ENCODE results near the gene RASSF5. TPM values are rescaled to one million over a fixed set of nuclear protein-coding genes. Genes with fewer than 3 reads are reported as not detected.
"Not testable (repeated sequence)": the region's sequence is repeated elsewhere in the genome, so short reads cannot be mapped to it uniquely, and the experiment has no call there.

RASSF5 gene
- total and polyA plus RNA-seq, 4 donors: 4.8 to 10.0 (median 5.5) TPM

DNA sequence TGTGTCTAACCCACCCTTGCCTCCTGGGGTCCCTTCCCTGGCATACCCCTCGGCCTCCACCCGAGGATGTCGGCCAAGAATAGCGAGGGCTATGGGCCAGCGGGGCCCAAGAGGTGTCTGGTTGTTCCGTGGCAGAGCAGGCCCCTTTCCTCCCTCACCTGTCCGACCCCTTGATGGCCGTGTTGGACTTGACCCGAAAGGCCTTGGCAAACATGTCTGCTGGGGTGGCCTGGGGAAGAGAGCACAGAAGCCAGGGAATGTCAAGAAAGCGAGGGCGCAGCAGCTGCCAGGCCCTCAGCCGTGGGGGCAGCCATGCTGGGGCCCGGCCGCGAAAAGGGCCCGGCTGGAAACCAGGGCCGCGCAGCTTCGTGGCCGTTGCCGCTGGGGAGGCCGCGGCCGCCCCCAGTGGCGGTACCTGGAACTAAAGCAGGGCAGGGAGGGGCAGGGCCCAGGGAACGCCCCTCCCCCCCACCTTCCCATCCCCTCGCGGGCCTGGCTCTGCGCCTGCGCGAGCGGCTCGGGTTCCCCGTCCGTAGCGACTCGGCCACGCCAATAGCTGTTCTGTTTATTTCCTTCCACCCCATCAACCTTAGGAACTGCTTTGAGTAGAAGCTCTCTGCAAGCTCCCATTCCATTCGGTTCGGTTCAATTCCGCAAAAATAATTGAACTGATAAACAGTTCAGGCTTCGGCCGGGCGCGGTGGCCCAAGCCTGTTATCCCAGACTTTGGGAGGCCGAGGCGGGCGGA lies 105.0 kb downstream of the RASSF5 start, which contains the start of gene EIF2D (continued):
- TF ChIP-seq, protein P1, sequence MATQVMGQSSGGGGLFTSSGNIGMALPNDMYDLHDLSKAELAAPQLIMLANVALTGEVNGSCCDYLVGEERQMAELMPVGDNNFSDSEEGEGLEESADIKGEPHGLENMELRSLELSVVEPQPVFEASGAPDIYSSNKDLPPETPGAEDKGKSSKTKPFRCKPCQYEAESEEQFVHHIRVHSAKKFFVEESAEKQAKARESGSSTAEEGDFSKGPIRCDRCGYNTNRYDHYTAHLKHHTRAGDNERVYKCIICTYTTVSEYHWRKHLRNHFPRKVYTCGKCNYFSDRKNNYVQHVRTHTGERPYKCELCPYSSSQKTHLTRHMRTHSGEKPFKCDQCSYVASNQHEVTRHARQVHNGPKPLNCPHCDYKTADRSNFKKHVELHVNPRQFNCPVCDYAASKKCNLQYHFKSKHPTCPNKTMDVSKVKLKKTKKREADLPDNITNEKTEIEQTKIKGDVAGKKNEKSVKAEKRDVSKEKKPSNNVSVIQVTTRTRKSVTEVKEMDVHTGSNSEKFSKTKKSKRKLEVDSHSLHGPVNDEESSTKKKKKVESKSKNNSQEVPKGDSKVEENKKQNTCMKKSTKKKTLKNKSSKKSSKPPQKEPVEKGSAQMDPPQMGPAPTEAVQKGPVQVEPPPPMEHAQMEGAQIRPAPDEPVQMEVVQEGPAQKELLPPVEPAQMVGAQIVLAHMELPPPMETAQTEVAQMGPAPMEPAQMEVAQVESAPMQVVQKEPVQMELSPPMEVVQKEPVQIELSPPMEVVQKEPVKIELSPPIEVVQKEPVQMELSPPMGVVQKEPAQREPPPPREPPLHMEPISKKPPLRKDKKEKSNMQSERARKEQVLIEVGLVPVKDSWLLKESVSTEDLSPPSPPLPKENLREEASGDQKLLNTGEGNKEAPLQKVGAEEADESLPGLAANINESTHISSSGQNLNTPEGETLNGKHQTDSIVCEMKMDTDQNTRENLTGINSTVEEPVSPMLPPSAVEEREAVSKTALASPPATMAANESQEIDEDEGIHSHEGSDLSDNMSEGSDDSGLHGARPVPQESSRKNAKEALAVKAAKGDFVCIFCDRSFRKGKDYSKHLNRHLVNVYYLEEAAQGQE (IDR thresholded peaks at IDR 0.05): peak; percentile 77
- no peak for TF ChIP-seq HNF4G (IDR thresholded peaks at IDR 0.05)

DNA sequence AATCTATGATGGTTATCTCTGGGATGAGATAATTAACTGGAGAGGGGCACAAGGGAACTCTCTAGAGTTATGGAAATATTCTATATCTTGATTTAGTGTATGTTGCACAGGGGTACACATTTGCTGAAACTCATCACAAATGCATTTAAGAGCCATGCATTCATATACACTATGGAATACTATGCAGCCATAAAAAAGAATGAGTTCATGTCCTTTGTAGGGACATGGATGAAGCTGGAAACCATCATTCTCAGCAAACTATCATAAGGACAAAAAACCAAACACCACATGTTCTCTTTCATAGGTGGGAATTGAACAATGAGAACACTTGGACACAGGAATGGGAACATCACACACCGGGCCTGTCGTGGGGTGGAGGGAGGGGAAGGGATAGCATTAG lies 119.1 kb downstream of the RASSF5 start:
- not testable (repeated sequence) for H3K36me3 ChIP-seq (ENCODE audit: control insufficient read depth in 4 of 4, insufficient read depth in 3 of 4, low read depth in 1 of 4, low read length in 3 of 4); H3K9me3 ChIP-seq (ENCODE audit: control insufficient read depth in 4 of 4, low read length in 3 of 4); H3K9ac ChIP-seq (ENCODE audit: low read depth in 1 of 2, low read length in 2 of 2); H3K4me3 ChIP-seq (ENCODE audit: low read depth in 1 of 3, low read length in 3 of 3); DNase-seq (ENCODE audit: low spot score); H3K27ac ChIP-seq (ENCODE audit: low read depth in 1 of 2, low read length in 2 of 2); H3K27me3 ChIP-seq (ENCODE audit: control insufficient read depth in 4 of 4, insufficient read depth in 4 of 4, low read length in 3 of 4); H3K4me1 ChIP-seq (ENCODE audit: control insufficient read depth in 4 of 4, insufficient read depth in 4 of 4, low read length in 3 of 4)
- 95% methylated on average over 2 of the region's 2 CpGs for WGBS

DNA sequence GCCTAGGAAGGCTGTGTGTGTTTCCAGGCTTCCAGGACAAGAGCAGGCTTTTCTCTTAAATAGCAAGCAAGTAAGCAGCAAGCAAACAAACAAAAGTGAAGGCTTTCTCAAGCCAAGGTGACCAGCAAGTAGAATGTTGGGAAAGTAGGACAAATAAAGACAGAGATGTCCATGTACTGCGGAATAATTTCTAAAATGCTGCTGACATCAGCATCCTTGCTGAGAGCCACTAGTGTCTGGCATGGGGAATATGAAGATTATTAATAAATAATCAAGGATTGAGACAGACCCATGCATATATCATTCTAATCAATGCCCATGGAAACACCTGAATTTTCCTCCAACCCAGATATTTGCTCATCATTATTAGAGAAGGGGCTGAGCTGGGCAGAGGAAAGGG lies 121.6 kb downstream of the RASSF5 start:
- no peak overlapping the region for H3K4me3 ChIP-seq (ENCODE audit: low read depth in 1 of 3, low read length in 3 of 3)
- H3K9me3 ChIP-seq (ENCODE audit: control insufficient read depth in 4 of 4, low read length in 3 of 4): no peaks in the 10 kb centered on the region
- H3K9ac ChIP-seq (ENCODE audit: low read depth in 1 of 2, low read length in 2 of 2): no peak overlapping the region
- TF ChIP-seq FOXA2 (IDR thresholded peaks at IDR 0.05): no peak
- TF ChIP-seq HNF4G (IDR thresholded peaks at IDR 0.05): no peak
- TF ChIP-seq, protein P2, sequence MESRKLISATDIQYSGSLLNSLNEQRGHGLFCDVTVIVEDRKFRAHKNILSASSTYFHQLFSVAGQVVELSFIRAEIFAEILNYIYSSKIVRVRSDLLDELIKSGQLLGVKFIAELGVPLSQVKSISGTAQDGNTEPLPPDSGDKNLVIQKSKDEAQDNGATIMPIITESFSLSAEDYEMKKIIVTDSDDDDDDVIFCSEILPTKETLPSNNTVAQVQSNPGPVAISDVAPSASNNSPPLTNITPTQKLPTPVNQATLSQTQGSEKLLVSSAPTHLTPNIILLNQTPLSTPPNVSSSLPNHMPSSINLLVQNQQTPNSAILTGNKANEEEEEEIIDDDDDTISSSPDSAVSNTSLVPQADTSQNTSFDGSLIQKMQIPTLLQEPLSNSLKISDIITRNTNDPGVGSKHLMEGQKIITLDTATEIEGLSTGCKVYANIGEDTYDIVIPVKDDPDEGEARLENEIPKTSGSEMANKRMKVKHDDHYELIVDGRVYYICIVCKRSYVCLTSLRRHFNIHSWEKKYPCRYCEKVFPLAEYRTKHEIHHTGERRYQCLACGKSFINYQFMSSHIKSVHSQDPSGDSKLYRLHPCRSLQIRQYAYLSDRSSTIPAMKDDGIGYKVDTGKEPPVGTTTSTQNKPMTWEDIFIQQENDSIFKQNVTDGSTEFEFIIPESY (IDR thresholded peaks at IDR 0.05): no peak
- TF ChIP-seq, protein P3, sequence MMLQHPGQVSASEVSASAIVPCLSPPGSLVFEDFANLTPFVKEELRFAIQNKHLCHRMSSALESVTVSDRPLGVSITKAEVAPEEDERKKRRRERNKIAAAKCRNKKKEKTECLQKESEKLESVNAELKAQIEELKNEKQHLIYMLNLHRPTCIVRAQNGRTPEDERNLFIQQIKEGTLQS (IDR thresholded peaks at IDR 0.05): no peak
- no peak for TF ChIP-seq TAF1 (conservative IDR thresholded peaks at IDR 0.05)
- TF ChIP-seq, protein P4, sequence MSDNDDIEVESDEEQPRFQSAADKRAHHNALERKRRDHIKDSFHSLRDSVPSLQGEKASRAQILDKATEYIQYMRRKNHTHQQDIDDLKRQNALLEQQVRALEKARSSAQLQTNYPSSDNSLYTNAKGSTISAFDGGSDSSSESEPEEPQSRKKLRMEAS (IDR thresholded peaks at IDR 0.05): no peak
- TF ChIP-seq GABPA (IDR thresholded peaks at IDR 0.05 in 1 of 2, conservative IDR thresholded peaks at IDR 0.05 in 1 of 2): no peak
- TF ChIP-seq EGR1 (IDR thresholded peaks at IDR 0.05; ENCODE audit: low read depth in 2 of 2): no peak
- no peak for TF ChIP-seq FOXA1 (IDR thresholded peaks at IDR 0.05)
- TF ChIP-seq NR2F2 (IDR thresholded peaks at IDR 0.05): no peak
- no peak for TF ChIP-seq HNF4A (conservative IDR thresholded peaks at IDR 0.05)
- H3K27ac ChIP-seq (ENCODE audit: low read depth in 1 of 2, low read length in 2 of 2): no peak overlapping the region
- peaks cover 0 to 5% (median 5%) of the 10 kb centered on the region in 4 donors for H3K4me1 ChIP-seq (ENCODE audit: control insufficient read depth in 4 of 4, insufficient read depth in 4 of 4, low read length in 3 of 4)
- H3K36me3 ChIP-seq (ENCODE audit: control insufficient read depth in 4 of 4, insufficient read depth in 3 of 4, low read depth in 1 of 4, low read length in 3 of 4): no peaks in the 10 kb centered on the region
- 0% methylated on average over 1 of the region's 1 CpG for WGBS
- H3K27me3 ChIP-seq (ENCODE audit: control insufficient read depth in 4 of 4, insufficient read depth in 4 of 4, low read length in 3 of 4): no peaks in the 10 kb centered on the region
- DNase-seq (ENCODE audit: low spot score): no peak
